HG03520 (cell line): ENCODE measurements around the gene CAPN2.
"Not testable (repeated sequence)": the region's sequence is repeated elsewhere in the genome, so short reads cannot be mapped to it uniquely, and the experiment has no call there.

ENCODE experiments used
- ATAC-seq: cut with Tn5 transposase; IDR thresholded peaks from one replicate; pipeline ENCODE4 v1.9.1; 2021; ENCODE audit warnings: mild to moderate bottlenecking, moderate library complexity; ENCODE audit not compliant: unreplicated experiment

Gene CAPN2

DNA sequence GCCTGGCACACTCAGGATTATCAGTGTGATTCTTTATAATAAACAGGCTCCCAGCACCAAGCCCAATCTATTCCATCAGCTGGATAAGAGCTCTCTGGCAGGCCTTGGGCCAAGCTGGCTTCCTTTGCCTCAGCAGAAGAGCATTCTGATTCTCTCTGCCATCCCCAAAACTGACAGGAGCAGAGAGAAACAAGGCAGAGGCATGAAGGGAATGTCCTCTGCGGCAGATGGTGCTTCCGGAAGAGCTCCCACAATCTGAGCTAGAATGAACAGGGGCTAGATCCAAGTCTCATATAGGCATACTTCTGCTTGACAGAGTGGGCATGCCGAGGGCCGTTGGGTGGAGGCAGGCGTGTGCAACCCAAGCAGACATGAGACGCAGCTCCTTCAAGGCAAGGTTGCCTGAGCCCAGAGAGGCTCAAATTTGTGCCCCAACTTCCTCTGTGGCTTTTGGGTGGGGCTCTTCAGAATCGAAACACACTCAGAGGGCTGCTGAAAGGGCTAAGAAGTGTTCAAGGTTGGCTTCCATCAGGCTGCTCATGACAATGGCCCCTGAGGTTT, 4.0 kb downstream of the CAPN2 start:
- ATAC-seq = peak; percentile 47

DNA sequence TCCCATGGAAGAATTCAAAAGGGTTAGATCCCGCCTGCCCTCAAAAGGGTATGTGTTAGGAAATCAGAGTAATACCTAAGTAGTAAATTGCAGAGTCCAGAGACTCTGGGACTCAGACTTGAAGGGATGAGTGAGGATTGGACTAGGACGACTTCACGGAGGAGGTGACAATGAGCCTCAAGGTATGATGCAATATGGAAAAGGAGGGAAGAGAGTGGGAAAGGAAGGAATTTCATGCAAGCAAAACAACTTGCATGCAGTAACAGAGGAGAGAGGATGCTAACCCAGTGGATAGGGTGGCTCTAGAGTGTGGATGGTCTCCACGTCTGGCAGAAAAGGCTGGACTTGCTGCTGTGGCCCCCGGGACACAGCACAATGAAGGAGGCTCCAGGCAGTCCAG, 4.8 kb downstream of the CAPN2 start:
- ATAC-seq = no peak

DNA sequence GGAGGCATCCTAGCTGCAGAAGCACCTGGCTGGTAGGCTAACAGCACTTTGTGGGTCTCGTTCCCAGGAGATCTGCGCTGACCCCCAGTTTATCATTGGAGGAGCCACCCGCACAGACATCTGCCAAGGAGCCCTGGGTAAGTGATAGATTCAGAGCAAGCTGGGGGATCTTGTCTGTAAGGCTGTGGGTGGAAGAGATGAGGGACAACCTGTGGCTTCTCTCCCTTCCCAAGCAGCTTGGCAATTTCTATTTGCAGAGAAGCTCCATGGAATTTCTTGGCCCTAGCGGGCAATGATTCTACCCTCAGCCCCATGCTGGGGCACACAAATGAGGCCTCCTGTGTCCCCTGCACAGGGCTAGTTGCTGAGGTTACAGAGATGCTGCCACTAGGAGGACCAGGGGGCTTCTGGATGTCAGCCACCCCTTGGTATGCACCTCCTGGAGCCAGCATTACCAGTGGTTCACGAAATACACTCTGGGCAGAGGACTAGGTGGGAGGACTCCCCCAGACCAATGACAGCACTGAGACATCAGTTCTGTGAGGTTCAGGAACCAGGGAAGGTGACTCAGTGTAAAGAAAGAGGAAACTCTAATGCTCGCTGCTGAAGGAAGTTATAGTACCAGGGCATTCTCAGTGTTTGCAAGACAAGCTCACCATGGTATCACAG, 5.5 kb downstream of the CAPN2 start:
- no peak for ATAC-seq

DNA sequence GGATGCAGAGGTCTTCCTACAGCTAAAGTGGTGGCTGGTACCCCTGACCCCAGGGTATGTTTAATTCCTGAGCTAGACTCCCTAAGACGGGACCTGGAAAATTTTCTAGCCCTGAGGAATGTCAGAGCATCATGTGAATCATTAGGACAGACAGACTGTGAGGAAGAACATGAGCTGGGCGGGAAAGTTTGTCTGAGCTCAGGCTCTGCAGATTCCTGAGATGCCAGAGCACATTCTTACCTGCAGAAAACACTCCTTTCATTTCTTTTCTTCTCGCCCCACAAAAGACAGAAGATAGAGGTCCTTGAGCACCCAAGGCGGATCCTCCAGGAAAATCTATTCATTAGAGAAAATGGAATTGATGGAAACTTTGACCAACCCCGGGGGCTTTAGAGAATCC, 6.5 kb downstream of the CAPN2 start:
- no peak for ATAC-seq

DNA sequence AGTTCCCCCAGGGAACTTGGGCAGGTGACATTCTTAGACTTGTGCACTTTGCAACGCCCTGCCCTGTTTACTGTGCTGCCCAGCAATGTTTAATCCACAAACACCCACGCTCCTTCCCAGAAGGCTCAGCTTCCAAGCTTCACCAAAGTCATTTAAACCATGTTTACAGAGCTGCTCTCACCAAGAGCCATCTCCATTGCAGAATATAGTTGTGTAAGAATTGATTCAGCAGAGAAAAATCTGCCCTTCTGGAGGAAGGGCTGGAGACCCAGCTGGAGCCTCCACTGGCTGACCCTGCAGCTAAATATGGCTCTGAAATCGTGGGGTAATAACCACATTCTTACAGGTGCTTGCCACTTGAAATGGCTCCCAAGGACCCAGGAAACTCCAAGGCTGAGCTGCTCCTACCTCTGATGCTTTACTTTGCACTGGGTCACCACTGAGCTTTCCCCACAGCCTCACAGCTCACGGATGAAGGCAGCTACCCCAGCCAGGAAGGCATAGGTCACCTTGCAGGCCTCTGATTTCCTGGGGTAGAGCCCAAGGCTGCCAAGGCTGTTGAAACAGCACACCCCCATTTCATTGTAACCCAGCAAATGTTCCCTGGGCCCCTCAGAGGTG, 8.7 kb downstream of the CAPN2 start:
- no peak for ATAC-seq

DNA sequence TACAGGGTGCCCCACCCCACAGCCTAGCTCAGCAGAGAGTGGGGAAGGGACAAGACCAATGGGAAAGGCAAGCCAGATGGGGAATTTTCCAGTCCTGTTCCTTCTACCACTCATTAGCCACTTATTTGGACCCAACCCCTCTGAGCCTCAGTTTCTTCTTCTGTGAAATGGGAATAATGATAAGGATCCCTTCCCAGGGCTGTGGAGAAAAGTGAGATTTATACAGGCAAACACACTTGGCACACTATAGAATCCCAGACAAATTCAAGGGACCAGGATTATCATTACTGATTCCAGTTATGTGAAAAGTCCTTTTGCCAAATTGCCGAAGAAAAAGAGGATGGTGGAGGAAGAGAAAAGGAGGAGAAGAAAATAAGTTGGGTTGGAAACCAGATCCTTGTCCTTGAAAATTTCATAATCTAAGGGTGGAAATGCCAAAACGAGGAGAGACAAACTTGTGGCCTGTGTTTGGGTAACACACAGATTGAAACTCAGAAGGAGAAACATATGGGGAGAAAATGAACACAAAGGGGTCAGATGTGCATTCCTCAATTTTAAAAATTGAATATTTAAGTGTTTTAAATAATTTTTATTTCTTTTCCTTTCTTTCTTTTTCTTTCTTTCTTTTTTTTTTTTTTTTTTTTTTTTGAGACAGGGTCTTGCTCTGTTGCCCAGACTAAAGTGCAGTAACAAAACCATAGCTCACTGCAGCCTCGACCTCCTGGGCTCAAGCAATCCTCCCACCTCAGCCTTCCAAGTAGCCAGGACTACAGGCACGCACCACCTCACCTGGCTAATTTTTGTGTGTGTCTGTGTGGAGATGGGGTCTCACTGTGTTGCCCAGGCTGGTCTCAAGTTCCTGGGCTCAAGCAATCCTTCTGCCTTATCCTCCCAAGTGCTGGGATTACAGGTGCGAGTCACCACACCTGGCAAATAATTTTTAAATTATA, 9.6 kb downstream of the CAPN2 start:
- no peak for ATAC-seq

DNA sequence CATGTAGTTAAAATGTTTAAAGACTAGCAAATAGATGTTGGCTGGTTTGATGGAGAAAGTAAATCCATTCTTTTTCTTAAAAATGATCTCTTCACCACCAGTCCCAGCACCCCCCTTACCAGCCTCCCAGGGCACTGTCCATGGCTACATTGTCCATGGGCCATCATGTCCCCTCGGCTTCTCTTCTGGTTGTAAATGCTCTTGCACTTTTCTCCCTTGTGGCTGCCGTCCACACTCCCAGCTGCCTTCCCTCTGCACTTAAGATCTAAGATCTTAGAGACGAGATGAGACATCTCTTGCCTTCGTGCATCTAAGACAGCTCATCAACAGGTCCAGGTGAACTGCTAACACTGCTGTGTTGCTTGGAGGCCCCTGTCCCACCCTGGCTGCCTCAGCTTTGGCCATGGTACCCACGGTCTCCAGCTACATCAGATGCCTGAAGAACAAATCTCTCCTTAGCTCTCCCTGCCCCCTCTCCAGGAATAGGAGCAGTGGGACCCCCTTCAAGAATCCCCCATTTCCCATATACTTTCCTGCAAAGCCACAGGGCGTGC, 11.1 kb downstream of the CAPN2 start:
- no peak for ATAC-seq

DNA sequence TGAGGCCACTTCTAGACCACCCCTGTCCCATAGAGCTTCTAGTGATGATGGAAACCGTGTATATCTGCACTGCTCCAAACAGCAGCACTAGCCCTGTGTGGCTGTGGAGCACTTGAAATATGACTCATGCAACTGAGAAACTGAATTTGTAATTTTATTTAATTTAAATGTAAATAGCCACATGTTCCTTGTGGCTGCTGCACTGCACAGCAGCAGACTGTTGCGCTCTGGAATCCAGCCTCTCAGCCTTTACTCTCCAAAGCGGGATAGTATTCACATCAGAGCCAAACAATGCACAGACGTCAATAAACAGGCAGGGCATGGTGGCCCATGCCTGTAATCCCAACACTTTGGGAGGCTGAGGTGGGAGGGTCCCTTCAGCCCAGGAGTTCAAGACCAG, 12.0 kb downstream of the CAPN2 start:
- ATAC-seq = no peak

DNA sequence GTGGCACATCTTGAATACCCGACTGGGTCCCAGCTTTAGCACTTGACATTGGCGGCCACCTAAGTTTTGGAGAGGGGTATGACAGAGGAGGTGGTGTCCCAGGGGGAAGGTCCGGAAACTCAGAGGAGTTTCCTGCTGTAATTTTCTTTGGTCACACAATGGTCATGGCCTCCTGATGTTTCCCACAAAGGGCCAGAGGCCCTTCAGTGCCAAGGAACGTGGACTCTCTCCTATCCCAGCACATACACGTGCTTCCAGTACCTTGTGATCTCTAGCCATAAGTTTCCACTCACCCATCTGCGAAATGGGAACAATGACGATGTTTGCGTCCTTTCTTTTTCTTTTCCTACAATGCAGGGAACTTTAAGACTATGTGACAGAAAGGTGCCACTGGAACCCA, 13.2 kb downstream of the CAPN2 start:
- ATAC-seq = no peak

DNA sequence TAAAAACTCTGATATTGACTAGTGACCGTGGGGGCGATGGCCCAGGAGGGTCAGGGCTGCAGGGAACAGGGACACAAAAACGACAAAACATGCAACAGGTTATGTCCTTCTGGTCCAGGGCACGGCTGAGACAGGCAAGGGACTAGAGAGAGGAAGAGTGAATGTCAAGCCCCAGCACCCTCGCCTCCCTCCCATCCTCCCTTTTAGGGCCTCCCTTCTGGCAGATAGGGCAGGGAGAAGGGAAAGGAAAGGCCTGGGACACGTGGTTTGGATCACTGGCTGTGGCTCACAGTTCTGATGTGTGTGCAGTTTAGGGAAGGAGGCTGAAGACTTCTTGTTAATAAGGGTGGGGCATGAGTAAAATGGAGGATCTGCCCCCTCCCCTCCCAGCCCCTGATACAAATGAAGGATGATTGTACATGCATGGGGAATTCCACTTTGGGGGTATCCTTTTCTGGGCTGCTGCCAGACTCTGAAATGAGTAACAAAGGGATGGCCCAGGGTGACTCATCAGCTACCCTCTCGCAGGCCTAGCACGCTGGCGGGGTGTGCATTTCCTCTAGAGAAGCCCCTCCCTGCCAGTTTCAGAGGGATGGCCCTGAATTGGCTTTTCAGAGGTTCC, 14.2 kb downstream of the CAPN2 start:
- ATAC-seq = peak; percentile 95

DNA sequence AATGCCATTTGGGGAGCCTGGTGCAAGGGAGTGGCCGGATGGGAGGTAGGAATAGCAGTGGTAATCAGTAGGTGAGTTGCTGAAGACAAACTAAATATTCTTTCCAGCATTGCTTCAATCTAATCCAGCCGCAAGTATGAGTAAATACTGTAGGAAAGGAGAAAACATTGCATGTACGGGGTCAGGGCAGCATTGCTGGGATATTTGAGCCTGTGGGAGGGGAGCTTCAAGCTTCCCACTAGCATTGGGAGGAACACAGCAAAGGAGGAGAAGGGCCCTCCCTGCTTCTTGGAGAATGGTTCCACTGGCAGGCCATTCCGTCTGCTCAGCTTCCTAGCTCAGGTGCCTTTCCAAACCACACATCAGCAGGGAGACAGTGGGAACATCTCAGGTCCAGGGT, 15.2 kb downstream of the CAPN2 start:
- ATAC-seq = no peak

DNA sequence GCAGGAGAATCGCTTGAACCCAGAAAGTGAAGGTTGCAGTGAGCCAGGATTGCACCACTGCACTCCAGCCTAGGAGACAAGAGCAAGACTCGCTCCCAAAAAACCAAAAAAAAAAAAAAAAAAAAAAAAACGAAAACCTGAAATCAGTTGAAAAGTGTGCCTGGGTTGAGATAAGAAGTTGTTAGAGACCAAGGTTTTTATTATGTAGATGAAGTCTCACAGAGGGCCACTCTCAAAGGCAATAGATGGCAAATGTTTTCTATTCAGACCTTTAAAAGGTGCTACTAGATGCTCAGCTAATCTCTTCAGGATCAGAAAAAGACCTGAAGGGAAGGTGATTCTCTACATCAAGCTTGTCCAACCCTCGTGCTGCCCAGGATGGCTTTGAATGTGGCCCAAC, 17.6 kb downstream of the CAPN2 start:
- no peak for ATAC-seq

DNA sequence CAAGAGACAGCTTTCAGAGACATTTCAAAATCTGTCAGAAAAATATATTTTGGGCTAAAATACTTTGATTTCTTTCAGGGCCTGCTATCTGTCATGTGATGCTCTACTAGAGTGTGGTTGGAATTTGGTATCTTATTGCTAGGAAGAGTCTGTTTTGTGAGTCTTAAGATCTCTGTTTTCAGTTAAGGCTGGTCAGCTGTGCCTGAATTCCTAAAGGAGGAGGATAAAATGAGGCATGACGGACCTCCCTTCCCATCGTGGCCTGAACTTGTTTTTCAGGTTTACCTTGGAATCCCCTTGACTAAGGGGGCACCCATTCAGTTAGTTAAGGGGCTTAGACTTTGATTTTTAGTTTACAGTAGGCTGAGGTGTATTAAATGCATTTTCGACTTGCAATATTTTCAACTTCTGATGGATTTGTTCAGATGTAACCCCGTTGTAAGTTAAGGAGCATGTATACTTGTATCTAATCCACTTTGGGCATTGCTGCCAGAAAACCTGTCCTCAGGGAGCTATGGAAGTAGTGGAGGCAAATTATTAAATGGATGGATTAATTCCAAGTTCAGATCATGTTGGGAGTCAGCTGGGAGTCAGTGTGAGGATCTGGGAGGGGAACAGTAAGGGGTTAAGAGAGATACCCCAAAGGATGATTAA, 18.3 kb downstream of the CAPN2 start:
- no peak for ATAC-seq

DNA sequence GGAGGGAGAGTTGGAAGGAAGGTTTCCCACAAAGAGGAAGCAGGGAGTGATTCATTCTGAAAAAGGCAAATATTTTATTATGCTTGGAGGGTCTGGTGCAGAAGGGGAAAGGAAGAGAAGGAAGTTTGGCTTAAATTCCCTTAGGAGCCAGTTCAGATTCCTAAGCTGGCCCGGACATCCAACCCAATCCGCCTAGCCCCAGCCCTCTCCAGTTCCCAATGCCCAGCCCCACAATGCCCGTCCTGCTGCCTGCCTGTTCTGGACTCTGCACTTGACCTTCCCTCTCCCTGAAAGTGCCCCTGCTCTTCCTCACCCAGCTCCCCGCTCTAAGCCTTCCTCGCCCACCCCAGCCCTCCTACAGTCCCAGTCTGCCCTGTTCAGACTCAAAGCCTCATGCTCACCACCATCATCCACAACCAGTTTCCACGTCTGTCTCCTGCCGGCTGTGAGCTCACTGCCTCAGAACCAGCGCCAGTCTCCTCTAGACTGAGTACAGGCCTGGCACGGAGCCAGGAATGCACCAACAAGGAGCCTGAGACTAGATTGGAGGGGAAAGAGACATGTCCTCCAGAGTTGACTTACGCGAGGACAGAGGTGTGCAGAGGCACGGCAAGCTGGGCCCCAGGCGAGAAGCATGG, 18.9 kb downstream of the CAPN2 start:
- no peak for ATAC-seq

DNA sequence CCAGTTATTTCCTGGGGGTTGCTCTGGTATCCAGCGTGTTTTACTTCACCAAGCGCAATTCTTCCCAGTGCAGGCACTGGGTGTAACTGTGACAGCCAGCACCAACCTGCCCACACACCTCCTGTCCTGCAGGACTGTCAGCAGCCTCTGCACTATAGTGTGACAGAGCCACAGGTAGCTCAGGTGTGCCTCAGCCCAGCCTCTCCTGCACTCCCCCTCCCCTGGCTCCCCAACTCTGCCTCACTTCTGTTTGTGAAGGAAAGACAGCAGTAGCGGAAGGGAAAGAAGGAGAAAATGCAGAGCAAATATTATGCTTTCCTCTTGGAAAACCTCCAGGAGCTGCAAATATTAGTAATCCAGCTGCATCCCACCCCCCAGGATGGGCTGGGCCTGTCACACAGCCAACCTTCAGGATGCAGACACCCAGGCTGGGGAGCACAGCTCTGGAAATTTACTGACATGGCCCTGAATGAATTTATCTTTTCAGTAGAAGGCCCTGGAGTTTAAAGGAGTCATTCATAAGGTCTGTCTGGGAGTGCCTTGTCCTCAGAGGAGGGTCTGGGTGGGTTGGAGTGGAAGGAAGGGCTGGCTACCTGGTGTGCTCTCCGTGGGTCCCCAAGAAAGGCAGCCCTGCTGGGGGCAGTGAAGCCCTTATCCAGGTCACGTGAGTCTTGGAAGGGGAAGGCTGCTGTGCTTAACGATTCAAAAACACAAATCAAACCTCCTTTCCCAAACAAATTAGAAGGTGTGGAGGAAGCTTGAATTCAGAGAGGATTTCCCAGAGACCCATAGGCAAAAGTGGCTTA, 20.9 kb downstream of the CAPN2 start:
- ATAC-seq = no peak

DNA sequence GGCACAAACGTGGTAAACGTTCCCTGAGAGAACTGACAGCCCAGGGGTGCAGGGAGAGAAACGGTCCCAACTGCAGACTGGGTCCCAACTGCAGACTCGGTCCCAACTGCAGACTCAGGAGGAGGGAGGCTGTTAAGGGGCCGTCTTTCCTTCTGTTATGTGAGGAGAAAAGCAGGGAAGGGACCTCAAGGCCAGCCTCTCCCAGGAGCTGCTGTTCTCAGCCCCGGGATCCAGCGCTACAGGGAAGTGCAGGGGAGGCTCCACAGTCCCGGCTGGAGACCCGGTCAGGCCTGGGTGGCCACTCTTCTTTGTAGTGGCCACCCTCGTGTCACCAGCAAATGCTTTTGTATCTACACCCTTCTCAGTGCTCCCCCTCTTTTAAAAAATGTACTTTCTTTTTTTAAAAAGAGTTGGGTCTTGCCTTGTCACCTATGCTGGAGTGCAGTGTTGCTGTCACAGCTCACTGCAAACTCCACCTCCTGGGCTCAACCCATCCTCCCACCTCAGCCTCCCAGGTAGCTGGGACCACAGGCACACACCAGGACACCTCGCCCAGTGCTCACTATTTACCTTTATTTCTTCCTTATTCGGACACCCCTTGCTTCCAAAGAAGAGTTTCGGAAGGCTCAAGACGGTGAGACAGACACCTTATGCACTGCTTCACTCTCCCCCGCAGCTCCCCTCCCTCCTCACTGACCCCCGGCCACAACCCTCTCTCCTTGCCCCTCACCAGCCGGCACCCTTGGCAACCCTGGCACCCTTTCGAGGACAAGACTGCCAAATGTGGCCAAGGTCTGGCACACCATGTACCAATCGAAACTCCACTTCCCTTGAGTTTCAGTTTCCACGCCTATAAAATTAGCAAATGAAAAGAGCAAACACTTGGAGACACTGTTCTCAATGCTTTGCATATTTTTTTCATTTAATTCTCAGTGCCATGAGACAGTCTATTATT, 21.8 kb downstream of the CAPN2 start:
- ATAC-seq = no peak

DNA sequence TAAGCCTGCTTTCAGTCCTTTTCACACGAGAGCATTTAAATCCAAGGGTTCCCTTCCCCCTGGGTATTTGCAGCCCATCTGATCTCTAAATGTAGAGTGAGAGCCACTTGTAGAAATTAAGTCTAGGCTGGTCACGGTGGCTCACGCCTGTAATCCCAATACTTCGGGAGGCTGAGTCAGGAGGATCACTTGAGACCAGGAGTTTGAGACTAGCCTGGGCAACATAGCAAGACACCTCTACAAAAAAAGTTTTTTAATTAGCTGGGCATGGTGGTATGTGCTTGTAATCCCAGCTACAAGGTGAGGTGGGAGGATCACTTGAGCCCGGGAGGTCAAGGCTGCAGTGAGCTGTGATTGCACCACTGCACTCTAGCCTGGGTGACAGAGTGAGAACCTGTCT, 24.3 kb downstream of the CAPN2 start:
- ATAC-seq = not testable (repeated sequence)

DNA sequence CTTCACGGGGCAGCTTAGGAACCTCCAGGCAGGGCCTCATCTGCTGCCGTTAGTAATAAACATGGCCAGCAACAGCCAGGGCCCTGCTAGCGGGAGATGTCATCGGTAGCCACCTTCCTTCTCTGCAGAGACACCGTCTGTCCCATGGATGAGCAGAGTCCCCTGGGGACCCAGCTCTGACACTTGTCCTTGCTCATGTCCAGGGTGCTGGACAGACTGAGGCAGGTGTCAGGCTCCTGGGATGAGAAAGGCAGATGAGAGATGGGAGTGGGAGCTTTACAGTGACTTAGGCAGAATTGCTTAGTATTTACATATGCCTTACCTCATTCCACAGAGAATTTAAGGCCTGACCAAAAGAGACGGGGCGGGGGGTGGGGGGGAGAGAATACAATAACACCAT, 25.0 kb downstream of the CAPN2 start:
- no peak for ATAC-seq
